Ascending aorta (tissue), 2 donors: ENCODE data around the gene SFRP5. TPM values are rescaled to one million over a fixed set of nuclear protein-coding genes. Genes with fewer than 3 reads are reported as not detected.

ENCODE experiments used
- DNase-seq, 2 donors: peaks; one replicate each; pipeline ENCODE4 v3.0.0-alpha.2; 2019; ENCODE audit warnings: low spot score in 2 of 2
- H3K27ac ChIP-seq, 2 donors: fragments of 200-600 bp; sonication (generic); one replicate each; pipeline ENCODE4 v1.5.1; 2016 to 2017; ENCODE audit warnings: mild to moderate bottlenecking in 1 of 2
- H3K27me3 ChIP-seq: fragments of 200-600 bp; sonication (generic); one replicate; pipeline ENCODE4 v1.5.1; 2017
- H3K36me3 ChIP-seq, 2 donors: fragments of 200-600 bp; sonication (generic); one replicate each; pipeline ENCODE4 v1.5.1; 2016
- H3K4me1 ChIP-seq, 2 donors: fragments of 200-600 bp; sonication (generic); one replicate each; pipeline ENCODE4 v1.5.1; 2016 to 2017; ENCODE audit warnings: mild to moderate bottlenecking in 1 of 2
- H3K4me3 ChIP-seq, 2 donors: fragments of 200-600 bp; sonication (generic); one replicate each; pipeline ENCODE4 v1.5.1; 2016 to 2017; ENCODE audit warnings: mild to moderate bottlenecking in 1 of 2
- H3K9me3 ChIP-seq, 2 donors: fragments of 200-600 bp; sonication (generic); one replicate each; pipeline ENCODE4 v1.5.1; 2016
- CTCF ChIP-seq, 3 experiments: fragments of 200-600 bp in 2 of 3; fragments of 450-650 bp in 1 of 3; sonication (generic) in 2 of 3; IDR thresholded peaks; one replicate each; pipeline ENCODE4 v1.5.1; 2016 to 2019; ENCODE audit warnings: antibody characterized with exemption in 3 of 3, mild to moderate bottlenecking in 1 of 3, moderate library complexity in 1 of 3
- intact Hi-C: fragments of 100-400 bp; cut with DNase I; formaldehyde crosslinking; loops from one replicate; pipeline ENCODE4 v1.15.1; 2023
- total RNA-seq: library from RNA; depleted of rRNA; stranded (reverse); fragments of >200 nt; gene quantifications from one replicate; pipeline ENCODE4 v1.1.0, GENCODE V29; 2016

Gene SFRP5
- total RNA-seq, 1 donor from 2014 or later, result not detected

GRCh38 chr10:97805096-97805884, 33.5 kb upstream of the SFRP5 start:
- no peak overlapping the region for H3K27ac ChIP-seq
- DNase-seq, result no peak

GRCh38 chr10:97801422-97801821, 29.6 kb upstream of the SFRP5 start:
- no peak for DNase-seq

More at GRCh38 chr10:97805096-97805884, 33.5 kb upstream of the SFRP5 start:
- no peaks in the 10 kb centered on the region for H3K9me3 ChIP-seq
- H3K4me3 ChIP-seq, result no peak overlapping the region
- no peaks in the 10 kb centered on the region for H3K36me3 ChIP-seq
- intact Hi-C loops, result no loop called here
- H3K27me3 ChIP-seq, result no peaks in the 10 kb centered on the region
- TF ChIP-seq CTCF (IDR thresholded peaks at IDR 0.05), result no peak
- H3K4me1 ChIP-seq, result no peaks in the 10 kb centered on the region

GRCh38 chr10:97800474-97800873, 28.7 kb upstream of the SFRP5 start:
- intact Hi-C loops, result no loop called here
- Histone ChIP-seq H3K4me3 (no peak overlapping the region), H3K27me3 (no peaks in the 10 kb centered on the region), H3K4me1 (no peaks in the 10 kb centered on the region), H3K9me3 (peaks cover 0 to 15% of the 10 kb centered on the region in 2 donors), H3K36me3 (no peaks in the 10 kb centered on the region), H3K27ac (no peak overlapping the region)
- no peak for TF ChIP-seq CTCF (IDR thresholded peaks at IDR 0.05)
- DNase-seq, result no peak

More at GRCh38 chr10:97801422-97801821, 29.6 kb upstream of the SFRP5 start:
- Histone ChIP-seq H3K27ac (no peak overlapping the region), H3K4me3 (no peak overlapping the region), H3K9me3 (peaks cover 0 to 15% of the 10 kb centered on the region in 2 donors), H3K27me3 (no peaks in the 10 kb centered on the region), H3K36me3 (no peaks in the 10 kb centered on the region), H3K4me1 (no peaks in the 10 kb centered on the region)
- intact Hi-C loops, result no loop called here
- no peak for TF ChIP-seq CTCF (IDR thresholded peaks at IDR 0.05)

- no peak for TF ChIP-seq CTCF (IDR thresholded peaks at IDR 0.05)
- no peak overlapping the region for H3K27ac ChIP-seq
- no peaks in the 10 kb centered on the region for H3K4me1 ChIP-seq
- no peak overlapping the region for H3K4me3 ChIP-seq
- no peaks in the 10 kb centered on the region for H3K36me3 ChIP-seq
- no peak for DNase-seq
- peaks cover 0 to 15% of the 10 kb centered on the region in 2 donors for H3K9me3 ChIP-seq
- intact Hi-C loops, result no loop called here
- no peaks in the 10 kb centered on the region for H3K27me3 ChIP-seq
Measured at GRCh38 chr10:97798958-97799610, 27.3 kb upstream of the SFRP5 start.

GRCh38 chr10:97796651-97797050, 24.9 kb upstream of the SFRP5 start:
- H3K27me3 ChIP-seq, result peaks cover under 1% of the 10 kb centered on the region
- H3K27ac ChIP-seq, result no peak overlapping the region
- H3K4me3 ChIP-seq, result no peak overlapping the region
- no peaks in the 10 kb centered on the region for H3K4me1 ChIP-seq
- H3K9me3 ChIP-seq, result peaks cover 0 to 15% of the 10 kb centered on the region in 2 donors
- intact Hi-C loops, result no loop called here
- TF ChIP-seq CTCF (IDR thresholded peaks at IDR 0.05), result no peak
- DNase-seq, result no peak
- no peaks in the 10 kb centered on the region for H3K36me3 ChIP-seq
